HUES48 (cell line): ENCODE data around the gene PRMT1.
"Not testable (repeated sequence)": the region's sequence is repeated elsewhere in the genome, so short reads cannot be mapped to it uniquely, and the experiment has no call there.

ENCODE experiments used
- H3K27ac ChIP-seq: one replicate; pipeline ENCODE4 v1.7.0; 2013; ENCODE audit warnings: low read depth, low read length, inconsistent platforms
- H3K27me3 ChIP-seq: 2 replicates; pipeline ENCODE4 v1.6.1; 2013; ENCODE audit warnings: mild to moderate bottlenecking, low read length; ENCODE audit not compliant: control insufficient read depth, insufficient read depth
- H3K36me3 ChIP-seq: 2 replicates; pipeline ENCODE4 v1.6.1; 2013; ENCODE audit warnings: low read length; ENCODE audit not compliant: control insufficient read depth, insufficient read depth
- H3K4me1 ChIP-seq: 2 replicates; pipeline ENCODE4 v1.6.1; 2013; ENCODE audit warnings: mild to moderate bottlenecking, low read length; ENCODE audit not compliant: control insufficient read depth, insufficient read depth
- H3K4me3 ChIP-seq: 2 replicates; pipeline ENCODE4 v1.5.1; 2013; ENCODE audit warnings: mild to moderate bottlenecking, low read depth, low read length
- H3K9ac ChIP-seq: 2 replicates; pipeline ENCODE4 v1.6.1; 2013; ENCODE audit warnings: mild to moderate bottlenecking, low read depth, low read length, moderate library complexity
- H3K9me3 ChIP-seq: 2 replicates; pipeline ENCODE4 v1.6.1; 2013; ENCODE audit warnings: low read length; ENCODE audit not compliant: control insufficient read depth, insufficient read depth

PRMT1 gene

GRCh38 chr19:49710372-49710951, 33.4 kb downstream of the PRMT1 start:
- no peak overlapping the region for H3K9ac ChIP-seq
- H3K36me3 ChIP-seq, result 0 out of 2 replicates have a peak, but pooled peaks cover 5% of the 10 kb centered on the region
- no peak overlapping the region for H3K4me3 ChIP-seq
- no peaks in the 10 kb centered on the region for H3K4me1 ChIP-seq
- H3K9me3 ChIP-seq, result no peaks in the 10 kb centered on the region
- H3K27me3 ChIP-seq, result no peaks in the 10 kb centered on the region
- H3K27ac ChIP-seq, result no peak overlapping the region

GRCh38 chr19:49712397-49712859, 35.4 kb downstream of the PRMT1 start:
- H3K4me3 ChIP-seq, result no peak overlapping the region
- no peaks in the 10 kb centered on the region for H3K9me3 ChIP-seq

GRCh38 chr19:49713236-49713845, 36.3 kb downstream of the PRMT1 start:
- H3K4me3 ChIP-seq, result no peak overlapping the region
- 0 out of 2 replicates have a peak, but pooled peaks cover 3% of the 10 kb centered on the region for H3K36me3 ChIP-seq
- H3K27ac ChIP-seq, result no peak overlapping the region
- no peaks in the 10 kb centered on the region for H3K4me1 ChIP-seq
- no peak overlapping the region for H3K9ac ChIP-seq
- no peaks in the 10 kb centered on the region for H3K9me3 ChIP-seq
- no peaks in the 10 kb centered on the region for H3K27me3 ChIP-seq

More at GRCh38 chr19:49712397-49712859, 35.4 kb downstream of the PRMT1 start:
- no peak overlapping the region for H3K9ac ChIP-seq
- H3K4me1 ChIP-seq, result no peaks in the 10 kb centered on the region
- H3K27me3 ChIP-seq, result no peaks in the 10 kb centered on the region
- 0 out of 2 replicates have a peak, but pooled peaks cover 3% of the 10 kb centered on the region for H3K36me3 ChIP-seq
- no peak overlapping the region for H3K27ac ChIP-seq

- Histone ChIP-seq H3K27ac (no peak overlapping the region), H3K36me3 (no peaks in the 10 kb centered on the region), H3K27me3 (no peaks in the 10 kb centered on the region), H3K4me1 (no peaks in the 10 kb centered on the region), H3K4me3 (no peak overlapping the region), H3K9me3 (no peaks in the 10 kb centered on the region), H3K9ac (no peak overlapping the region)
Measured at GRCh38 chr19:49716154-49716553, 39.1 kb downstream of the PRMT1 start.

GRCh38 chr19:49718511-49718910, 41.4 kb downstream of the PRMT1 start:
- no peak overlapping the region for H3K4me3 ChIP-seq
- H3K9ac ChIP-seq, result no peak overlapping the region
- H3K36me3 ChIP-seq, result no peaks in the 10 kb centered on the region
- no peaks in the 10 kb centered on the region for H3K4me1 ChIP-seq
- H3K9me3 ChIP-seq, result no peaks in the 10 kb centered on the region
- H3K27ac ChIP-seq, result no peak overlapping the region
- H3K27me3 ChIP-seq, result no peaks in the 10 kb centered on the region

- no peaks in the 10 kb centered on the region for H3K36me3 ChIP-seq
- H3K9ac ChIP-seq, result no peak overlapping the region
- H3K9me3 ChIP-seq, result no peaks in the 10 kb centered on the region
- no peaks in the 10 kb centered on the region for H3K27me3 ChIP-seq
- no peaks in the 10 kb centered on the region for H3K4me1 ChIP-seq
- H3K4me3 ChIP-seq, result no peak overlapping the region
- H3K27ac ChIP-seq, result no peak overlapping the region
Measured at GRCh38 chr19:49718991-49719390, 41.9 kb downstream of the PRMT1 start.

GRCh38 chr19:49719420-49719819, 42.3 kb downstream of the PRMT1 start:
- not testable (repeated sequence) for H3K4me3 ChIP-seq, H3K27me3 ChIP-seq, H3K36me3 ChIP-seq

GRCh38 chr19:49727217-49728030, 50.4 kb downstream of the PRMT1 start:
- H3K36me3 ChIP-seq, result no peaks in the 10 kb centered on the region
- no peak overlapping the region for H3K4me3 ChIP-seq
- no peaks in the 10 kb centered on the region for H3K27me3 ChIP-seq
- no peak overlapping the region for H3K9ac ChIP-seq
- H3K27ac ChIP-seq, result no peak overlapping the region
- no peaks in the 10 kb centered on the region for H3K4me1 ChIP-seq
- no peaks in the 10 kb centered on the region for H3K9me3 ChIP-seq

More at GRCh38 chr19:49719420-49719819, 42.3 kb downstream of the PRMT1 start:
- H3K9me3 ChIP-seq, H3K27ac ChIP-seq, H3K9ac ChIP-seq, H3K4me1 ChIP-seq: not testable (repeated sequence)

- H3K4me3 ChIP-seq, result no peak overlapping the region
- H3K36me3 ChIP-seq, result no peaks in the 10 kb centered on the region
- H3K9me3 ChIP-seq, result no peaks in the 10 kb centered on the region
- H3K27ac ChIP-seq, result no peak overlapping the region
- no peaks in the 10 kb centered on the region for H3K4me1 ChIP-seq
- no peaks in the 10 kb centered on the region for H3K27me3 ChIP-seq
- no peak overlapping the region for H3K9ac ChIP-seq
Measured at GRCh38 chr19:49730166-49730565, 53.1 kb downstream of the PRMT1 start.
